Neural progenitor cell (in vitro differentiated cells): ENCODE measurements around the gene PPHLN1. TPM values are rescaled to one million over a fixed set of nuclear protein-coding genes. Genes with fewer than 3 reads are reported as not detected.

Experiments
- DNase-seq: peaks from one replicate; pipeline ENCODE4 v3.0.0-alpha.2; 2016; ENCODE audit warnings: low spot score
- H2AFZ ChIP-seq: fragments of 200-600 bp; sonication (generic); replicated peaks from 2 replicates; pipeline ENCODE4 v1.6.1; 2016; ENCODE audit warnings: antibody characterized with exemption
- H3F3A ChIP-seq: fragments of 200-600 bp; sonication (generic); 2 replicates; pipeline ENCODE4 v1.6.1; 2016; ENCODE audit warnings: antibody characterized with exemption, low read depth
- H3K27ac ChIP-seq: fragments of 200-600 bp; sonication (generic); 2 replicates; pipeline ENCODE4 v1.5.1; 2016; ENCODE audit warnings: mild to moderate bottlenecking
- H3K27me3 ChIP-seq: fragments of 200-600 bp; sonication (generic); 2 replicates; pipeline ENCODE4 v1.6.1; 2016; ENCODE audit warnings: mild to moderate bottlenecking, moderate library complexity
- H3K36me3 ChIP-seq: fragments of 200-600 bp; sonication (generic); 2 replicates; pipeline ENCODE4 v1.5.1; 2016
- H3K4me1 ChIP-seq: fragments of 200-600 bp; sonication (generic); 2 replicates; pipeline ENCODE4 v1.6.1; 2016; ENCODE audit warnings: mixed run types
- H3K4me2 ChIP-seq: fragments of 200-600 bp; sonication (generic); 2 replicates; pipeline ENCODE4 v1.6.1; 2016
- H3K4me3 ChIP-seq: fragments of 200-600 bp; sonication (generic); 2 replicates; pipeline ENCODE4 v1.5.1; 2016
- H3K79me2 ChIP-seq: fragments of 200-600 bp; sonication (generic); 2 replicates; pipeline ENCODE4 v1.6.1; 2016; ENCODE audit warnings: low read depth
- H3K9ac ChIP-seq: fragments of 200-600 bp; sonication (generic); 2 replicates; pipeline ENCODE4 v1.6.1; 2016
- H3K9me3 ChIP-seq: fragments of 200-600 bp; sonication (generic); 2 replicates; pipeline ENCODE4 v1.5.1; 2016; ENCODE audit warnings: low read depth
- H4K20me1 ChIP-seq: fragments of 200-600 bp; sonication (generic); 2 replicates; pipeline ENCODE4 v1.6.1; 2016; ENCODE audit warnings: low read depth
- H3K27ac Mint-ChIP-seq: 3 replicates; pipeline ENCODE4 v1.8.0; 2021; ENCODE audit warnings: mixed read lengths
- H3K27me3 Mint-ChIP-seq: 2 replicates; pipeline ENCODE4 v1.8.0; 2022; ENCODE audit warnings: low read depth, mild to moderate bottlenecking, inconsistent platforms, moderate library complexity, mixed read lengths; ENCODE audit not compliant: insufficient read depth
- H3K36me3 Mint-ChIP-seq: 3 replicates; pipeline ENCODE4 v1.8.0; 2021; ENCODE audit warnings: mixed read lengths
- H3K4me1 Mint-ChIP-seq: 3 replicates; pipeline ENCODE4 v1.8.0; 2021; ENCODE audit warnings: mixed read lengths
- H3K4me3 Mint-ChIP-seq: 3 replicates; pipeline ENCODE4 v1.8.0; 2021; ENCODE audit warnings: mild to moderate bottlenecking, moderate library complexity, mixed read lengths
- H3K9me3 Mint-ChIP-seq: 3 replicates; pipeline ENCODE4 v1.8.0; 2020; ENCODE audit warnings: mixed read lengths
- EZH2 ChIP-seq: fragments of 200-600 bp; sonication (generic); IDR thresholded peaks from 2 replicates; pipeline ENCODE4 v1.6.1; 2017; ENCODE audit warnings: antibody characterized with exemption, mild to moderate bottlenecking, moderate library complexity
- EZH2phosphoT487 ChIP-seq: fragments of 200-600 bp; sonication (generic); IDR thresholded peaks from 2 replicates; pipeline ENCODE4 v1.6.1; 2017; ENCODE audit warnings: antibody characterized with exemption
- total RNA-seq: library from RNA; depleted of rRNA; stranded (reverse); fragments of >200 nt; gene quantifications from 2 replicates; pipeline ENCODE4 v1.2.3, GENCODE V29; 2015; ENCODE audit warnings: low replicate concordance
- TF ChIP-seq, protein P1 (sequence below): fragments of 200-600 bp; sonication (generic); IDR thresholded peaks from 2 replicates; pipeline ENCODE4 v1.5.1; 2017; ENCODE audit warnings: antibody characterized with exemption, mild to moderate bottlenecking

Gene PPHLN1
- total RNA-seq, 1 donor from 2014 or later, result 95.5 TPM

DNA sequence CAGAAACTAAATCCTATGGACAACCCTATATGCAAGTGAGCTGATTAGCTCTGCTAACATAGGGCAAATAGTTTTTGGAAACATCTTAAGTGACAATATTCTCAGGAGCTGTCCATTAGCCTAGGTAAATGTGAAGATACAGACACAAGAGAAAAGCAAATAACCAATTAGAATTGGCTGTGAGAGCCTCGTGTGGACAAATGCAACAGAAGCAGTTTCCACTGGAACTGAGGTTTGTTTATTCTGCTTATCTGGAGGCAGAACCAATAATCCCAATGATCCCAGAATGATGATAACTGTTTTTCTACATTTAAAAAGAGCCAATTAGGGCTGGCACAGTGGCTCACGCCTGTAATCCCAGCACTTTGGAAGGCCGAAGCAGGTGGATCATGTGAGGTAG is 44.7 kb upstream of the PPHLN1 start:
- no peak overlapping the region for H3K4me2 ChIP-seq
- no peak overlapping the region for H2AFZ ChIP-seq
- no peak for DNase-seq
- no peaks in the 10 kb centered on the region for H3K36me3 ChIP-seq
- H3F3A ChIP-seq, result no peaks in the 10 kb centered on the region
- no peak overlapping the region for H3K27ac ChIP-seq
- H3K79me2 ChIP-seq, result no peaks in the 10 kb centered on the region
- no peak overlapping the region for H3K9ac ChIP-seq
- Mint-ChIP-seq H3K4me3 (no peak overlapping the region), H3K4me1 (peaks cover 5% of the 10 kb centered on the region), H3K9me3 (no peaks in the 10 kb centered on the region), H3K36me3 (no peaks in the 10 kb centered on the region), H3K27ac (no peak overlapping the region), H3K27me3 (no peaks in the 10 kb centered on the region)
- H4K20me1 ChIP-seq, result no peaks in the 10 kb centered on the region
- no peak overlapping the region for H3K4me3 ChIP-seq
- no peaks in the 10 kb centered on the region for H3K27me3 ChIP-seq
- TF ChIP-seq EZH2, result no peak
- no peak for TF ChIP-seq EZH2phosphoT487
- TF ChIP-seq, protein P1, sequence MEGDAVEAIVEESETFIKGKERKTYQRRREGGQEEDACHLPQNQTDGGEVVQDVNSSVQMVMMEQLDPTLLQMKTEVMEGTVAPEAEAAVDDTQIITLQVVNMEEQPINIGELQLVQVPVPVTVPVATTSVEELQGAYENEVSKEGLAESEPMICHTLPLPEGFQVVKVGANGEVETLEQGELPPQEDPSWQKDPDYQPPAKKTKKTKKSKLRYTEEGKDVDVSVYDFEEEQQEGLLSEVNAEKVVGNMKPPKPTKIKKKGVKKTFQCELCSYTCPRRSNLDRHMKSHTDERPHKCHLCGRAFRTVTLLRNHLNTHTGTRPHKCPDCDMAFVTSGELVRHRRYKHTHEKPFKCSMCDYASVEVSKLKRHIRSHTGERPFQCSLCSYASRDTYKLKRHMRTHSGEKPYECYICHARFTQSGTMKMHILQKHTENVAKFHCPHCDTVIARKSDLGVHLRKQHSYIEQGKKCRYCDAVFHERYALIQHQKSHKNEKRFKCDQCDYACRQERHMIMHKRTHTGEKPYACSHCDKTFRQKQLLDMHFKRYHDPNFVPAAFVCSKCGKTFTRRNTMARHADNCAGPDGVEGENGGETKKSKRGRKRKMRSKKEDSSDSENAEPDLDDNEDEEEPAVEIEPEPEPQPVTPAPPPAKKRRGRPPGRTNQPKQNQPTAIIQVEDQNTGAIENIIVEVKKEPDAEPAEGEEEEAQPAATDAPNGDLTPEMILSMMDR, result no peak
- no peaks in the 10 kb centered on the region for H3K9me3 ChIP-seq
- H3K4me1 ChIP-seq, result peaks cover 5% of the 10 kb centered on the region

- no peaks in the 10 kb centered on the region for H3K9me3 Mint-ChIP-seq
- no peaks in the 10 kb centered on the region for H3K27me3 Mint-ChIP-seq
- DNase-seq, result no peak
- no peaks in the 10 kb centered on the region for H3K36me3 ChIP-seq
- no peaks in the 10 kb centered on the region for H3K9me3 ChIP-seq
- no peak overlapping the region for H3K9ac ChIP-seq
- H4K20me1 ChIP-seq, result no peaks in the 10 kb centered on the region
- H3K4me1 ChIP-seq, result peaks cover 5% of the 10 kb centered on the region
- H3K79me2 ChIP-seq, result no peaks in the 10 kb centered on the region
- no peak overlapping the region for H2AFZ ChIP-seq
- peaks cover 5% of the 10 kb centered on the region for H3K4me1 Mint-ChIP-seq
- H3K36me3 Mint-ChIP-seq, result no peaks in the 10 kb centered on the region
- H3K4me3 ChIP-seq, result no peak overlapping the region
- TF ChIP-seq EZH2, result no peak
- no peak for TF ChIP-seq EZH2phosphoT487
- TF ChIP-seq, protein P1, result no peak
- H3K27ac Mint-ChIP-seq, result no peak overlapping the region
- H3F3A ChIP-seq, result no peaks in the 10 kb centered on the region
- no peak overlapping the region for H3K4me2 ChIP-seq
- H3K27ac ChIP-seq, result no peak overlapping the region
- no peaks in the 10 kb centered on the region for H3K27me3 ChIP-seq
- no peak overlapping the region for H3K4me3 Mint-ChIP-seq
Measured at GRCh38 chr12:42281844-42282243, 44.1 kb upstream of the PPHLN1 start.

- Mint-ChIP-seq H3K9me3 (no peaks in the 10 kb centered on the region), H3K36me3 (no peaks in the 10 kb centered on the region), H3K4me1 (peaks cover 5% of the 10 kb centered on the region), H3K4me3 (no peak overlapping the region), H3K27me3 (no peaks in the 10 kb centered on the region), H3K27ac (no peak overlapping the region)
- no peaks in the 10 kb centered on the region for H3K79me2 ChIP-seq
- peaks cover 5% of the 10 kb centered on the region for H3K4me1 ChIP-seq
- H3K9ac ChIP-seq, result no peak overlapping the region
- peak; percentile 13 for DNase-seq
- TF ChIP-seq, protein P1, result no peak
- TF ChIP-seq EZH2 (no peak), EZH2phosphoT487 (no peak)
- no peak overlapping the region for H2AFZ ChIP-seq
- no peak overlapping the region for H3K27ac ChIP-seq
- H3K4me2 ChIP-seq, result no peak overlapping the region
- no peaks in the 10 kb centered on the region for H3K9me3 ChIP-seq
- H3K27me3 ChIP-seq, result no peaks in the 10 kb centered on the region
- no peak overlapping the region for H3K4me3 ChIP-seq
- H4K20me1 ChIP-seq, result no peaks in the 10 kb centered on the region
- H3K36me3 ChIP-seq, result no peaks in the 10 kb centered on the region
- H3F3A ChIP-seq, result no peaks in the 10 kb centered on the region
Measured at GRCh38 chr12:42282294-42282693, 43.7 kb upstream of the PPHLN1 start.
